PFSK-1 (cell line): Measurements from ENCODE around the gene RSF1.

Experiments
- POLR2AphosphoS5 ChIP-seq: IDR thresholded peaks from 2 replicates; pipeline ENCODE4 v1.6.1; 2012; ENCODE audit warnings: low read depth, mild to moderate bottlenecking, control low read depth, low read length, moderate library complexity
- REST ChIP-seq, 2 experiments: IDR thresholded peaks; 2 replicates each; pipeline versions ENCODE4 v1.6.1 to v1.8.0; 2011 to 2012; ENCODE audit warnings: low read depth in 2 of 2, low read length in 2 of 2, control low read depth in 1 of 2, inconsistent platforms in 1 of 2, mild to moderate bottlenecking in 1 of 2, moderate library complexity in 1 of 2; ENCODE audit not compliant: insufficient read depth in 1 of 2
- SIN3A ChIP-seq: IDR thresholded peaks from 2 replicates; pipeline ENCODE4 v1.6.1; 2012; ENCODE audit warnings: mild to moderate bottlenecking, low read length, moderate library complexity, borderline replicate concordance; ENCODE audit not compliant: insufficient read depth
- TAF1 ChIP-seq: IDR thresholded peaks from 2 replicates; pipeline ENCODE4 v1.6.1; 2012; ENCODE audit warnings: low read length, control low read depth, borderline replicate concordance; ENCODE audit not compliant: insufficient read depth

DNA sequence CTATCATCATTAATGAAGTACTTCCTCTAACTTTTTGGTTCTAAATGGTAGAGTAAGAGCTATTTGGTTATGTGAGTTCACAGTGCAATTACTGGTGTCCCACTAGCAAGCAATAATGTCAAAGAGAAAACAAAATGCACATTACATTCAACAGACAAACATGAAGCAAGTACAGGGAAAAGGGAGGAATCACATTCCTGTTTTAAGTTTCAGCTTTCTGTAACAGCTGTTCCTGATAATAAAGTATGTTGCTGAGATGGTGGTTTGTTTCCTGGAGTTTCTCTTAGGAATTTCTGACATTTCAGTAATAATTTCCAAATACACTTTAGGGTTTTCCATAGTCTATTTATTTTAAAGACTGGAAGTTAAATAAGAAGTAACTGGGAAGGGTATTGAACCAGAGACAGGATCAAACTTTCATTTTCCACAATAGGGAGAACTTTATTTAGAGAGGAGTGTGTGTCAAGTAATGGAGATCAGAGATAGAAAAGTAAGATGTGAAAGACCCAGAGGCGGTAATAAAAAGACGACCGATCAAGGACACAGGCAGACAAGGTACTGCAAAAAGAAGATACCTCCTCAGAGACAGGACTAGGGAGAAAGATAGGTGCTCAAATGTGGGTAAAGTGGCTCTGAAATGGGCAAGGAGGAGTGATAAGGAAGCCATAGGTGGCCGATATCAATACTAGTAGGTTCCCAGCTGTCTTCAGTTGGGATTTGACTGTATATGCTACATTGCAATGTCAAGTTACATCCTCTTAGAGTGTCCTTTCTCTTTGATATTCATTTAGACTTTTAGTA, 162.1 kb downstream of the RSF1 start:
- TF ChIP-seq POLR2AphosphoS5, result no peak
- no peak for TF ChIP-seq SIN3A
- TF ChIP-seq TAF1, result no peak
- TF ChIP-seq REST (IDR thresholded peaks at IDR 0.05; ENCODE audit: insufficient read depth in 1 of 2, low read depth in 2 of 2, low read length in 2 of 2), result no peak
